ENCODE data around the gene ARHGEF19.

DNA sequence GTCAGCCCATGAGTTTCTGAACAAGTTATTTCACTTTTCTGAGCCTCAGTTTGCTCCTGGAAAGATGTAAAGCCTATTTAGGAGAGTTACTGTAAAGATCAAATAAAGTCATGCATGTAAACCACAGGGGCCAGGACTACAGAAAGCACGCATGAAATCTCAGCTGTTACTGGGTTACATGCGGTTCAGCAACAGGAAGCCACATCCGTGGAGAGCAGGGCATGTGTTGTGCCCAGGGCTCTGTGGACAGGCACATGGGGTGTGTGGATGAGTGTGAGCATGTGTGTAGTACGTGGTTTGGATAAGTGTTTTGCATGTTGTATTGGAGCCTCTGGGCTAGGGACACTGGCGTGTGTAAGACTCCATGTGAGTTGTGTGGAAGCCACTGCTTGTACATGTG lies 54.4 kb downstream of the ARHGEF19 start:
- TF ChIP-seq, protein P1, sequence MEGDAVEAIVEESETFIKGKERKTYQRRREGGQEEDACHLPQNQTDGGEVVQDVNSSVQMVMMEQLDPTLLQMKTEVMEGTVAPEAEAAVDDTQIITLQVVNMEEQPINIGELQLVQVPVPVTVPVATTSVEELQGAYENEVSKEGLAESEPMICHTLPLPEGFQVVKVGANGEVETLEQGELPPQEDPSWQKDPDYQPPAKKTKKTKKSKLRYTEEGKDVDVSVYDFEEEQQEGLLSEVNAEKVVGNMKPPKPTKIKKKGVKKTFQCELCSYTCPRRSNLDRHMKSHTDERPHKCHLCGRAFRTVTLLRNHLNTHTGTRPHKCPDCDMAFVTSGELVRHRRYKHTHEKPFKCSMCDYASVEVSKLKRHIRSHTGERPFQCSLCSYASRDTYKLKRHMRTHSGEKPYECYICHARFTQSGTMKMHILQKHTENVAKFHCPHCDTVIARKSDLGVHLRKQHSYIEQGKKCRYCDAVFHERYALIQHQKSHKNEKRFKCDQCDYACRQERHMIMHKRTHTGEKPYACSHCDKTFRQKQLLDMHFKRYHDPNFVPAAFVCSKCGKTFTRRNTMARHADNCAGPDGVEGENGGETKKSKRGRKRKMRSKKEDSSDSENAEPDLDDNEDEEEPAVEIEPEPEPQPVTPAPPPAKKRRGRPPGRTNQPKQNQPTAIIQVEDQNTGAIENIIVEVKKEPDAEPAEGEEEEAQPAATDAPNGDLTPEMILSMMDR (IDR thresholded peaks at IDR 0.05; ENCODE audit: poor library complexity): no peak
- TF ChIP-seq EZH2phosphoT487 (IDR thresholded peaks at IDR 0.05; ENCODE audit: low read depth, severe bottlenecking, unreplicated experiment): no peak
- TF ChIP-seq EZH2 (IDR thresholded peaks at IDR 0.05; ENCODE audit: borderline replicate concordance): no peak
